Chondrocyte (in vitro differentiated cells): ENCODE data around the gene ELOVL1. TPM values are rescaled to one million over a fixed set of nuclear protein-coding genes. Genes with fewer than 3 reads are reported as not detected.
A peak's percentile ranks its signal among the peaks of the same experiment; 100 is the strongest.

Source experiments
- DNase-seq: peaks from one replicate; pipeline ENCODE4 v3.0.0; 2021; ENCODE audit warnings: mixed read lengths, low spot score
- H3K27ac Mint-ChIP-seq: one replicate; pipeline ENCODE4 v1.8.0; 2021; ENCODE audit warnings: mild to moderate bottlenecking, moderate library complexity, mixed read lengths; ENCODE audit not compliant: unreplicated experiment
- H3K27me3 Mint-ChIP-seq: 2 replicates; pipeline ENCODE4 v1.8.0; 2021; ENCODE audit warnings: low read depth, mixed read lengths
- H3K36me3 Mint-ChIP-seq: 2 replicates; pipeline ENCODE4 v1.8.0; 2021; ENCODE audit warnings: low read depth, mixed read lengths
- H3K4me1 Mint-ChIP-seq: 2 replicates; pipeline ENCODE4 v1.8.0; 2021; ENCODE audit warnings: low read depth, mild to moderate bottlenecking, mixed read lengths
- H3K4me3 Mint-ChIP-seq: one replicate; pipeline ENCODE4 v1.8.0; 2021; ENCODE audit warnings: mild to moderate bottlenecking, moderate library complexity, mixed read lengths; ENCODE audit not compliant: unreplicated experiment
- H3K9me3 Mint-ChIP-seq: 2 replicates; pipeline ENCODE4 v1.8.0; 2021; ENCODE audit warnings: low read depth, mixed read lengths
- total RNA-seq: library from RNA; stranded (reverse); gene quantifications from 3 replicates; pipeline ENCODE4 v1.2.1, GENCODE V29; 2021
- TF ChIP-seq, protein P1 (sequence below): fragments of 200-600 bp; sonication (generic); IDR thresholded peaks from 2 replicates; pipeline ENCODE4 v1.5.0; 2021; ENCODE audit warnings: antibody characterized with exemption, mild to moderate bottlenecking, moderate library complexity

ELOVL1 gene
- total RNA-seq, 1 donor from 2014 or later: 103 TPM

DNA sequence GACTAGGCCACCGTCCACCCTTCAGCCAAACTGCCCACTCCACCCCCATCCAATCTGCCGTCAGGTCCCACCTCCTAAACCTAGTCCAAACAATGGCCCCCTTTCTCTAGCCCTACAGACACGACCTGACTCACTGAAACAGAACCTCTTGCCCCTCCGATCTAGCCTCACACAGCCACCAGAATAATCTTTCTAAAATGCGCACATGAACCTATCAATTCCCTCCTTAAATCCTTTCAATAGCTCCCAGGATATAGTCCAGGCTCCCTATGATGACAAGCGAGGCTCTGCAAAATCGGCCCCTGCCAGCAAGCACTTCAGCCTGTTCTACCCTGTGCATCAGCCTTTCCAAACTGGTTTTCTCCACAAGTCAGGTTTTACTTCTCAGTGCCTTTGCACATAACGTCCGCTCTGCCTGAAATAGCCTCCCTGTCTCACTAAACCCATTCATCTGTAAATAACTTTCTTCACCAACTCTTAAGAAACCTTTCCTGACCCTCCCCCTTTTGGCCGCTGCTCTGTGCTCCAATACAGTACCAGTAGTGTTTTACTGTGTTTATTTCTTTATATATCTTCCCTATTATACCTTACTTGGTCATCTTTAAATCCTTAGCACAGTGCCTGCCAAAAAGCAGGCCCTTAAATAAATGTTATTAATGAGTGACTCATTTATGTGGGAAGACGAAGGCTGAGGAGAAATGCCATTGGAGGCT lies 18.1 kb downstream of the ELOVL1 start:
- Mint-ChIP-seq H3K27ac (peak overlapping the region; percentile 91), H3K36me3 (no peaks in the 10 kb centered on the region), H3K9me3 (no peaks in the 10 kb centered on the region), H3K27me3 (no peaks in the 10 kb centered on the region), H3K4me3 (peak overlapping the region; percentile 75), H3K4me1 (peaks cover 19% of the 10 kb centered on the region)
- TF ChIP-seq, protein P1, sequence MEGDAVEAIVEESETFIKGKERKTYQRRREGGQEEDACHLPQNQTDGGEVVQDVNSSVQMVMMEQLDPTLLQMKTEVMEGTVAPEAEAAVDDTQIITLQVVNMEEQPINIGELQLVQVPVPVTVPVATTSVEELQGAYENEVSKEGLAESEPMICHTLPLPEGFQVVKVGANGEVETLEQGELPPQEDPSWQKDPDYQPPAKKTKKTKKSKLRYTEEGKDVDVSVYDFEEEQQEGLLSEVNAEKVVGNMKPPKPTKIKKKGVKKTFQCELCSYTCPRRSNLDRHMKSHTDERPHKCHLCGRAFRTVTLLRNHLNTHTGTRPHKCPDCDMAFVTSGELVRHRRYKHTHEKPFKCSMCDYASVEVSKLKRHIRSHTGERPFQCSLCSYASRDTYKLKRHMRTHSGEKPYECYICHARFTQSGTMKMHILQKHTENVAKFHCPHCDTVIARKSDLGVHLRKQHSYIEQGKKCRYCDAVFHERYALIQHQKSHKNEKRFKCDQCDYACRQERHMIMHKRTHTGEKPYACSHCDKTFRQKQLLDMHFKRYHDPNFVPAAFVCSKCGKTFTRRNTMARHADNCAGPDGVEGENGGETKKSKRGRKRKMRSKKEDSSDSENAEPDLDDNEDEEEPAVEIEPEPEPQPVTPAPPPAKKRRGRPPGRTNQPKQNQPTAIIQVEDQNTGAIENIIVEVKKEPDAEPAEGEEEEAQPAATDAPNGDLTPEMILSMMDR: no peak
- no peak for DNase-seq

DNA sequence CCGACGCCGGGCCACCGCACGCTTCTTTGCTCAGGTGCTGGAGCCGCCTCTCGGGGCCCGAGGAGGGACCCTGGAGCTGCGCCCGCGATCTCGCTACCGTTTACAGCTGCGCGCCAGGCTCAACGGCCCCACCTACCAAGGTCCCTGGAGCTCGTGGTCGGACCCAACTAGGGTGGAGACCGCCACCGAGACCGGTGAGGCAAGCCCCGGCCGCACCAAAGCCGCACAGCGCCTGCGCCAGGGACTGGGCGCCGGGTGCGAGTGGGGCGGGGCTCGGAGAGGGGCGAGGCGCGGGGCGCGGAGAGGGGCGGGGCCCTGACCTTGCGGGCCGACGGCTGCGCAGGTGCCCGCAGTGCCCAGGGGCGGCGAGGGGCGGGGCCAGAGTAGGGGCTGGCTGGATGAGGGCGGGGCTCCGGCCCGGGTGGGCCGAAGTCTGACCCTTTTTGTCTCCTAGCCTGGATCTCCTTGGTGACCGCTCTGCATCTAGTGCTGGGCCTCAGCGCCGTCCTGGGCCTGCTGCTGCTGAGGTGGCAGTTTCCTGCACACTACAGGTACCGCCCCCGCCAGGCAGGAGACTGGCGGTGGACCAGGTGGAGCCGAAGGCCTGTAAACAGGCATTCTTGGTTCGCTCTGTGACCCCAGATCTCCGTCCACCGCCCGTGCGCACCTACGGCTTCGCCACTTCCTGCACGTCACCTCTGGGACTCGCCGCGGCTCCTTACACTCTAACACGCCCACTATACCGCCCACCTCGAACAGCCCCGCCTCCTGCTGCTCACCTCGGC lies 18.8 kb downstream of the ELOVL1 start:
- Mint-ChIP-seq H3K36me3 (no peaks in the 10 kb centered on the region), H3K27ac (peak overlapping the region; percentile 91), H3K9me3 (no peaks in the 10 kb centered on the region), H3K4me3 (peak overlapping the region; percentile 75), H3K4me1 (peaks cover 25% of the 10 kb centered on the region), H3K27me3 (no peaks in the 10 kb centered on the region)
- TF ChIP-seq, protein P1: no peak
- DNase-seq: no peak

DNA sequence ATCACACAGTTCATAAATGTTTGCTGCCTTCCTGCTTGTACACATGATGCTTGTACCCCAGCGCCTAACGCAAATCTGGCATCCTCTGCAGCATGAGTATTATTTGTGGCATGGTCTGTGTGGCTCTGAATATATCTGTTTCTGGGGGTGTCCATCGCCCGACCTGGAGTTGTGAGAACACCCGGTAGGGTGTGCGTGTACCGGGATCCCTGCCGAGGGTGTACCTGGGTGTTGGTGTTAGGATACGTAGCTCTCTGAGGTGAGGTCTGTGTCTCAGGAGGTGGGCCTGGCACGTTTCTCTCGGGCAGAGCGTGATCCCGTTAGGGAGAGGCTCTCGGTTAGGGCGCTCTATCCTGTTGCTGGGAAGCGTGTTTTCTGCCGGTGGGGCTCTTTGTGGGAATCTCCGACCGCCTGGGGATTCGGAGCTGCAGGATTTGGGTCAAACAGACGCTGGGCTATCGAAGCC lies 19.4 kb downstream of the ELOVL1 start:
- Mint-ChIP-seq H3K4me3 (peak overlapping the region; percentile 57), H3K4me1 (peaks cover 28% of the 10 kb centered on the region), H3K27ac (no peak overlapping the region), H3K27me3 (no peaks in the 10 kb centered on the region), H3K36me3 (no peaks in the 10 kb centered on the region), H3K9me3 (no peaks in the 10 kb centered on the region)
- DNase-seq: no peak
- TF ChIP-seq, protein P1: no peak

DNA sequence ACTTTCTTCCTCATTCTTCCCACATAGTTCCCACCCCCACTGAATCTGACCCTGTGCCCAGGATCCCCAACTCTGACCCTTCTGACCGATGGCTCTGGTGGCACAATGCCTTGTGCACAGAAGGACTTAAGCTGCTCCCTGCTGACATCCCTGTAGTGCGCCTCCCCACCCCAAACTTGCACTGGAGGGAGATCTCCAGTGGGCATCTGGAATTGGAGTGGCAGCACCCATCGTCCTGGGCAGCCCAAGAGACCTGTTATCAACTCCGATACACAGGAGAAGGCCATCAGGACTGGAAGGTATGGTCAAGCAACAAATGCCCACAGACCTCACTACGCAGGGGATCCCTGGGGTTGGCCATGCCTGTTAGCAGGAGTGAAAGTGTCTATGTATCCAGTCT lies 21.2 kb downstream of the ELOVL1 start:
- TF ChIP-seq, protein P1: no peak
- Mint-ChIP-seq H3K4me1 (peaks cover 28% of the 10 kb centered on the region), H3K27ac (no peak overlapping the region), H3K4me3 (no peak overlapping the region), H3K27me3 (no peaks in the 10 kb centered on the region), H3K9me3 (no peaks in the 10 kb centered on the region), H3K36me3 (no peaks in the 10 kb centered on the region)
- DNase-seq: no peak

DNA sequence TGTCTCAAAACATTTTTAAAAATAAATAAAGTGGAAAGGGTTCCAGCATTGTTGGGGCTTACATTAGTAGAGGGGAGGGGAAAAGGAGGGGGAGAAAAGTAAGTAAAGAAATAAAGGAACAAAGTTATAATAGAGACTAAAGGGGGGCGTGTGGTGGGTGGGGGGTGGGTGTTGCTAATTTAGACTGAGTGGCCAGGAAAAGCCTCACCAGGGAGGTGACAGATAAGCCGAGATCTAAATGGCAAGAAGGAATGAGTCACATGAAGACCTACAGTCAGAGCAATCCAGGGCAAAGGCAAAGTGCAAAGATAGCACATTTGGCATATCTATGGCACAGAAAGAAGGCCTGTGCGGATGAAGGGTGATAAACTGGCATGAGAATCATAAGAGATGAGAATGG lies 22.7 kb downstream of the ELOVL1 start:
- Mint-ChIP-seq H3K36me3 (no peaks in the 10 kb centered on the region), H3K27me3 (no peaks in the 10 kb centered on the region), H3K9me3 (no peaks in the 10 kb centered on the region), H3K27ac (no peak overlapping the region), H3K4me1 (peaks cover 25% of the 10 kb centered on the region), H3K4me3 (no peak overlapping the region)
- DNase-seq: no peak
- TF ChIP-seq, protein P1: no peak
